Measurements from ENCODE around the gene SPNS3.

DNA sequence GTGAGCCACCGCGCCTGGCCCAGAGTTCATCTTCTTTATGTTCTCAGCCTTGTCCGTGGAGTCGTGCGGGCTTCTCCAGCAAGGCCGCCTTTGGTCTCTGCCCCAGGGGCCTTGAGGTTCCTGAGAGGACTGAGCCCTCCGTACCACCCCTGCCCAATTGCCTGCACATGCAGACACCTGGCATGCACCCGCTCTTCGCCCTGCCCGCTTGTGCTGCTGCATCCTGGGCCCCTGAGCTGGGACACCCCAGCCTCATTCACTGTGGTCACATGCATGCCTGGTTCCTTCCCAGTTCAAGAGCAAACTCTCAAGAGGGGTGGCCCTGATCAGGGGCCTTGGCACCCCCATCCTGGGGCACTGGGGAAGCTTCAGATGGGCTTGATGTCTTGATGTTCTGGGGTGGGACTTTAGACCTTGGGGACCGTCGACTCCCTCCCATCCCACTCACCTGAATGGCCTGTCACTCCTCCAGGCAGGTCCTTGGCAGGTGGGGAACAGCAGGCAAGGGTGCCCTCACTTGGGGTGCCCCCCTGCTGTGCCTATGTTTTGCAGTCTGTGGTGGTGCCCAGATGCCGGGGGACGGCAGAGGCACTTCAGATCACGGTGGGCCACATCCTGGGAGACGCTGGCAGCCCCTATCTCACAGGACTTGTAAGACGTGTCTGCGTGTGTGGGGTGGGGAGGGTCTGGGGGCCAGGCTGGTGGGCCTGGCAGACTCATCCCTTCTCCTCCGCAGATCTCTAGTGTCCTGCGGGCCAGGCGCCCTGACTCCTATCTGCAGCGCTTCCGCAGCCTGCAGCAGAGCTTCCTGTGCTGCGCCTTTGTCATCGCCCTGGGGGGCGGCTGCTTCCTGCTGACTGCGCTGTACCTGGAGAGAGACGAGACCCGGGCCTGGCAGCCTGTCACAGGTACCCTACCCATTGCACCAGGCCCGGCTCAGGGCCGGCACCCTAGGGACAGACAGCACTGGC, 52.2 kb downstream of the SPNS3 start:
- TF ChIP-seq POLR2A (IDR thresholded peaks at IDR 0.05; ENCODE audit: borderline replicate concordance, extremely low read depth, insufficient read depth, insufficient read length) = no peak
- TF ChIP-seq, protein P1, sequence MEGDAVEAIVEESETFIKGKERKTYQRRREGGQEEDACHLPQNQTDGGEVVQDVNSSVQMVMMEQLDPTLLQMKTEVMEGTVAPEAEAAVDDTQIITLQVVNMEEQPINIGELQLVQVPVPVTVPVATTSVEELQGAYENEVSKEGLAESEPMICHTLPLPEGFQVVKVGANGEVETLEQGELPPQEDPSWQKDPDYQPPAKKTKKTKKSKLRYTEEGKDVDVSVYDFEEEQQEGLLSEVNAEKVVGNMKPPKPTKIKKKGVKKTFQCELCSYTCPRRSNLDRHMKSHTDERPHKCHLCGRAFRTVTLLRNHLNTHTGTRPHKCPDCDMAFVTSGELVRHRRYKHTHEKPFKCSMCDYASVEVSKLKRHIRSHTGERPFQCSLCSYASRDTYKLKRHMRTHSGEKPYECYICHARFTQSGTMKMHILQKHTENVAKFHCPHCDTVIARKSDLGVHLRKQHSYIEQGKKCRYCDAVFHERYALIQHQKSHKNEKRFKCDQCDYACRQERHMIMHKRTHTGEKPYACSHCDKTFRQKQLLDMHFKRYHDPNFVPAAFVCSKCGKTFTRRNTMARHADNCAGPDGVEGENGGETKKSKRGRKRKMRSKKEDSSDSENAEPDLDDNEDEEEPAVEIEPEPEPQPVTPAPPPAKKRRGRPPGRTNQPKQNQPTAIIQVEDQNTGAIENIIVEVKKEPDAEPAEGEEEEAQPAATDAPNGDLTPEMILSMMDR (IDR thresholded peaks at IDR 0.05 in 2 of 3, conservative IDR thresholded peaks at IDR 0.05 in 1 of 3; ENCODE audit: borderline replicate concordance in 1 of 3, insufficient read depth in 1 of 3, low read depth in 2 of 3, low read length in 2 of 3) = no peak
- TF ChIP-seq SIN3A (IDR thresholded peaks at IDR 0.05; ENCODE audit: low read depth) = no peak
- TF ChIP-seq, protein P2, sequence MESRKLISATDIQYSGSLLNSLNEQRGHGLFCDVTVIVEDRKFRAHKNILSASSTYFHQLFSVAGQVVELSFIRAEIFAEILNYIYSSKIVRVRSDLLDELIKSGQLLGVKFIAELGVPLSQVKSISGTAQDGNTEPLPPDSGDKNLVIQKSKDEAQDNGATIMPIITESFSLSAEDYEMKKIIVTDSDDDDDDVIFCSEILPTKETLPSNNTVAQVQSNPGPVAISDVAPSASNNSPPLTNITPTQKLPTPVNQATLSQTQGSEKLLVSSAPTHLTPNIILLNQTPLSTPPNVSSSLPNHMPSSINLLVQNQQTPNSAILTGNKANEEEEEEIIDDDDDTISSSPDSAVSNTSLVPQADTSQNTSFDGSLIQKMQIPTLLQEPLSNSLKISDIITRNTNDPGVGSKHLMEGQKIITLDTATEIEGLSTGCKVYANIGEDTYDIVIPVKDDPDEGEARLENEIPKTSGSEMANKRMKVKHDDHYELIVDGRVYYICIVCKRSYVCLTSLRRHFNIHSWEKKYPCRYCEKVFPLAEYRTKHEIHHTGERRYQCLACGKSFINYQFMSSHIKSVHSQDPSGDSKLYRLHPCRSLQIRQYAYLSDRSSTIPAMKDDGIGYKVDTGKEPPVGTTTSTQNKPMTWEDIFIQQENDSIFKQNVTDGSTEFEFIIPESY (IDR thresholded peaks at IDR 0.05; ENCODE audit: extremely low read depth, insufficient replicate concordance, low read length) = no peak
- TF ChIP-seq, protein P3, sequence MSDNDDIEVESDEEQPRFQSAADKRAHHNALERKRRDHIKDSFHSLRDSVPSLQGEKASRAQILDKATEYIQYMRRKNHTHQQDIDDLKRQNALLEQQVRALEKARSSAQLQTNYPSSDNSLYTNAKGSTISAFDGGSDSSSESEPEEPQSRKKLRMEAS (IDR thresholded peaks at IDR 0.05) = no peak
- no peak for TF ChIP-seq EZH2 (IDR thresholded peaks at IDR 0.05)
- no peak for TF ChIP-seq SP1 (IDR thresholded peaks at IDR 0.05; ENCODE audit: low read depth)
- no peak for TF ChIP-seq ELF1 (IDR thresholded peaks at IDR 0.05; ENCODE audit: borderline replicate concordance, low read depth)
- no peak for TF ChIP-seq POLR2AphosphoS5 (IDR thresholded peaks at IDR 0.05; ENCODE audit: low read depth, low read length)

Measured in HCT116 (cell line).